WTC11 (cell line): ENCODE results near the gene JADE1. TPM values are rescaled to one million over a fixed set of nuclear protein-coding genes. Genes with fewer than 3 reads are reported as not detected.

Experiments used
- ATAC-seq: fragments of 200-7000 bp; cut with Tn5 transposase; 2 replicates; pipeline ENCODE4 v1.10.0; 2021; ENCODE audit warnings: mild to moderate bottlenecking, moderate library complexity
- CTCF ChIA-PET: fragments of 300-600 bp; sonication (Branson Sonifier 250); formaldehyde crosslinking; loops from one replicate; lab custom pipeline; 2021; ENCODE audit warnings: antibody characterized with exemption; lab: Charles Lee
- POLR2A ChIA-PET: fragments of 350-600 bp; sonication (Branson Sonifier 250); formaldehyde crosslinking; loops from one replicate; lab custom pipeline; 2021; ENCODE audit warnings: antibody characterized with exemption; lab: Charles Lee
- DNase-seq: peaks from one replicate; pipeline ENCODE4 v3.0.0; 2021; ENCODE audit warnings: low spot score
- H3K27ac Mint-ChIP-seq: 2 replicates; pipeline ENCODE4 v1.8.0; 2021; ENCODE audit warnings: mixed read lengths
- H3K27me3 Mint-ChIP-seq: 2 replicates; pipeline ENCODE4 v1.8.0; 2021; ENCODE audit warnings: low read depth, mild to moderate bottlenecking, moderate library complexity, mixed read lengths
- H3K36me3 Mint-ChIP-seq: 2 replicates; pipeline ENCODE4 v1.8.0; 2021; ENCODE audit warnings: mixed read lengths
- H3K4me1 Mint-ChIP-seq: 2 replicates; pipeline ENCODE4 v1.8.0; 2022; ENCODE audit warnings: mixed read lengths
- H3K4me3 Mint-ChIP-seq: 2 replicates; pipeline ENCODE4 v1.8.0; 2021; ENCODE audit warnings: mild to moderate bottlenecking, moderate library complexity, mixed read lengths
- H3K9me3 Mint-ChIP-seq: 2 replicates; pipeline ENCODE4 v1.8.0; 2021; ENCODE audit warnings: mixed read lengths
- ARID4B ChIP-seq: sonication (generic); formaldehyde crosslinking; IDR thresholded peaks from 2 replicates; pipeline ENCODE4 v1.8.0; 2023; ENCODE audit warnings: missing genetic modification reagents, mild to moderate bottlenecking, borderline replicate concordance
- ATF1 ChIP-seq: sonication (generic); formaldehyde crosslinking; IDR thresholded peaks from 2 replicates; pipeline ENCODE4 v1.8.1; 2023; ENCODE audit warnings: mild to moderate bottlenecking, moderate library complexity, missing genetic modification reagents
- ETV6 ChIP-seq: sonication (generic); formaldehyde crosslinking; IDR thresholded peaks from 2 replicates; pipeline ENCODE4 v1.8.1; 2022; ENCODE audit warnings: mild to moderate bottlenecking, missing genetic modification reagents
- GABPB1 ChIP-seq: sonication (generic); formaldehyde crosslinking; IDR thresholded peaks from 2 replicates; pipeline ENCODE4 v1.8.1; 2023; ENCODE audit warnings: mild to moderate bottlenecking, missing genetic modification reagents
- MAX ChIP-seq: sonication (generic); formaldehyde crosslinking; IDR thresholded peaks from 2 replicates; pipeline ENCODE4 v1.8.0; 2022; ENCODE audit warnings: mild to moderate bottlenecking, missing genetic modification reagents
- NFE2L1 ChIP-seq: sonication (generic); formaldehyde crosslinking; IDR thresholded peaks from 2 replicates; pipeline ENCODE4 v1.8.1; 2023; ENCODE audit warnings: missing genetic modification reagents
- STAT6 ChIP-seq: sonication (generic); formaldehyde crosslinking; conservative IDR thresholded peaks from 2 replicates; pipeline ENCODE4 v1.8.1; 2023; ENCODE audit warnings: mild to moderate bottlenecking, low read depth, missing genetic modification reagents, moderate library complexity
- ZNF396 ChIP-seq: fragments of 250-450 bp; sonication (Bioruptor Pico); IDR thresholded peaks from 2 replicates; pipeline ENCODE4 v1.8.0; 2021; ENCODE audit warnings: mild to moderate bottlenecking, moderate library complexity, borderline replicate concordance
- ZNF416 ChIP-seq: fragments of 250-450 bp; sonication (Bioruptor Pico); IDR thresholded peaks from 2 replicates; pipeline ENCODE4 v1.9.0; 2021; ENCODE audit warnings: mild to moderate bottlenecking, inconsistent platforms
- ZNF425 ChIP-seq: fragments of 250-450 bp; sonication (Bioruptor Pico); conservative IDR thresholded peaks from 2 replicates; pipeline ENCODE4 v1.9.0; 2021; ENCODE audit warnings: mild to moderate bottlenecking
- ZSCAN18 ChIP-seq: fragments of 250-450 bp; sonication (Bioruptor Pico); IDR thresholded peaks from 2 replicates; pipeline ENCODE4 v2.1.2; 2022; ENCODE audit warnings: mild to moderate bottlenecking, moderate library complexity
- total RNA-seq: library from RNA; stranded (reverse); gene quantifications from 3 replicates; pipeline ENCODE4 v1.2.3, GENCODE V29; 2021

JADE1 gene
- total RNA-seq, 1 experiment from 2014 or later = 132 TPM

- TF ChIP-seq STAT6 (CRISPR knock-in tag) (no peak), ARID4B (CRISPR knock-in tag) (no peak), GABPB1 (CRISPR knock-in tag) (peak; percentile 47; the same call in 1 of the 2 replicates), MAX (CRISPR knock-in tag) (no peak), NFE2L1 (CRISPR knock-in tag) (no peak), ZNF396 (CRISPR knock-in tag) (no peak), ATF1 (CRISPR knock-in tag) (peak; percentile 23; the same call in 1 of the 2 replicates), ETV6 (no peak), ZSCAN18 (CRISPR knock-in tag) (no peak), ZNF425 (no peak)
- TF ChIP-seq, all 79 proteins: peak for 13
Measured at GRCh38 chr4:128811571-128812441, 2.3 kb downstream of the JADE1 start (continued).

- CTCF ChIA-PET = interaction anchor here (0.9 to 1.9 kb wide), 4 partner anchors 10 to 358 kb away, joined by 3 to 6 read pairs (median 5); no protein-coding TSS in a partner anchor
- Mint-ChIP-seq H3K36me3 (peaks cover 37% of the 10 kb centered on the region), H3K4me3 (peak overlapping the region; percentile 84), H3K4me1 (peaks cover 63% of the 10 kb centered on the region), H3K27me3 (no peaks in the 10 kb centered on the region), H3K27ac (peak overlapping the region; percentile 98), H3K9me3 (no peaks in the 10 kb centered on the region)
- DNase-seq (peak; percentile 61), ATAC-seq (no peak)
- 0 out of 2 replicates have a peak, but pooled peaks have one; percentile 41 for TF ChIP-seq ZNF425
- TF ChIP-seq ZNF416 (CRISPR knock-in tag) = no peak
- POLR2A ChIA-PET = interaction anchor here (0.7 to 1.8 kb wide), 12 partner anchors 8 to 358 kb away, joined by 3 to 11 read pairs (median 4); no protein-coding TSS in a partner anchor
Measured at GRCh38 chr4:128812442-128813235, 3.1 kb downstream of the JADE1 start.
